GM19395 (cell line): ENCODE results near the gene MVB12B.
"Not testable (repeated sequence)": the region's sequence is repeated elsewhere in the genome, so short reads cannot be mapped to it uniquely, and the experiment has no call there.

ENCODE experiments used
- ATAC-seq: cut with Tn5 transposase; IDR thresholded peaks from one replicate; pipeline ENCODE4 v1.9.1; 2021; ENCODE audit warnings: mild to moderate bottlenecking, moderate library complexity; ENCODE audit not compliant: unreplicated experiment

The MVB12B gene

DNA sequence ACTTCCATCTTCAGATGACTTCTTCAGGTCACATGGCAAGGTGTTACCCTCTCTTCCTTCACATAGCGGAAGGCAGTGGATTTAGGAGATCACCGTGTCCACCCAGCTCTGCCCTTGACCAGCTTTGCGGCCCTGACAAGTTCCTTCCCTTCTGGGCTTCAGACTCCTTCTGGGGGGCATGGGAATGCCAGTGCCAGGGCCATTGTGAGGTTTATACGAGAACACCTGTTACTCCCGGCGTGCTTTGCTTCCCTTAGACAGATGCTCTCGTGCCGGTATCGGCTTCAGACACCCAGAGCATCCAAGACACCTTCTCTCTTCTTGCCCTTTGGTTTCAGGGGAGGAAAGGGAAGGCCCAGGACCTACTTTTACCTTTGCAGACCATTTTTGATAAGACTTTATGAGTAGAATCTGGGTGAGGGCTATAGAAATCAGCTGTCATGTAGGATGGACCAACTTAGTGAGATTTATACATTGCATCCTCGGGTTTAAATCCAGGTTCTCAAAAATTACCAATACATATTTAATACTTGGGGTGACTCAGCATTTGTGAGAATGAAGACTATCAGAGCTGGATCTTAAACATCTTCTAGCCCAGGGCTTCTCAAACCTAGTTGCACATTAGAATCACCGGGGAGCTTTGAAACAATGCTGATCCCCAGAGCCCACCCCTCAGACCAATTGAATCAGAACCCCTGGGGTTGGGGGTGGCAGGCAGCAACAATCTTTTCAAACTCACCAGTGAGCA is 138.2 kb downstream of the MVB12B start:
- ATAC-seq, result no peak

- no peak for ATAC-seq
Measured at GRCh38 chr9:126465977-126466376, 139.3 kb downstream of the MVB12B start.

DNA sequence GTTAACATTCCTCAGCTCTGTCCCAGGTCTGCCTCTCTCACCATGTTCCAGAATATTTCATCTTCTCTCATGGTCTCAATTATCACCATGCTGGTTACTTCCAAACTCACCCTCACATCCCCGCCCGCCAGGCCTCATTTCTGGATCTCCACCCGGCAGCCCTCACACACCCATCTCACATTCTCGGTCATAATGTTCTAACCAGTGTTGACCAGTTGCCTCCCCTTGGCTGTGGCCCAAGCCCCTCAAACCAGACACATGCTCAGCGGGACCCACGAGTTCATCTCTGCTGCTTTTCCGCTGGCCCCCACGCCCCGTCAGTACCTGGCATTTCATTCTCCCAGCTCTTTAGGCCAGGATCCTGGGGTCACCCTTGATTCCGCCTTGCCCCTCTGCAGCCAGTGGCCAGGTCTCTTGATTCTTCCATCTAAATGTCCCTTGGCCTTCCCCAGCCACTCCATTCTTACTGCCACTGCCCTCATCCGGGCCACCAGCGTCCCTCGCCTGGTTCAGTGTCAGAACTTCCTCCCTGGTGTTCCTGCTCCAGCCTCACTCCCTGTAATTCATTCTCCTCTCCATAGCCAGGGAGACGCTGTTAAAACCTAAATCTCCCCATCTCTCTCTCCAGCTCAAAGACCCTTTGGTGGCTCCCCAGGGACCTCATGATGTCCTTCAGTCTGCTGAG is 141.7 kb downstream of the MVB12B start:
- ATAC-seq, result no peak

- peak; percentile 62 for ATAC-seq
Measured at GRCh38 chr9:126470241-126470993, 143.8 kb downstream of the MVB12B start.

- peak; percentile 84 for ATAC-seq
Measured at GRCh38 chr9:126471084-126471624, 144.5 kb downstream of the MVB12B start.

- ATAC-seq, result no peak
Measured at GRCh38 chr9:126472198-126472947, 145.7 kb downstream of the MVB12B start.

- no peak for ATAC-seq
Measured at GRCh38 chr9:126472948-126473298, 146.3 kb downstream of the MVB12B start.

GRCh38 chr9:126474206-126474765 is 147.7 kb downstream of the MVB12B start:
- ATAC-seq, result no peak

- ATAC-seq, result no peak
Measured at GRCh38 chr9:126474786-126475485, 148.3 kb downstream of the MVB12B start.

GRCh38 chr9:126475933-126476555 is 149.4 kb downstream of the MVB12B start:
- ATAC-seq, result no peak

- not testable (repeated sequence) for ATAC-seq
Measured at GRCh38 chr9:126477432-126477831, 150.8 kb downstream of the MVB12B start.

- no peak for ATAC-seq
Measured at GRCh38 chr9:126478216-126478981, 151.8 kb downstream of the MVB12B start.

DNA sequence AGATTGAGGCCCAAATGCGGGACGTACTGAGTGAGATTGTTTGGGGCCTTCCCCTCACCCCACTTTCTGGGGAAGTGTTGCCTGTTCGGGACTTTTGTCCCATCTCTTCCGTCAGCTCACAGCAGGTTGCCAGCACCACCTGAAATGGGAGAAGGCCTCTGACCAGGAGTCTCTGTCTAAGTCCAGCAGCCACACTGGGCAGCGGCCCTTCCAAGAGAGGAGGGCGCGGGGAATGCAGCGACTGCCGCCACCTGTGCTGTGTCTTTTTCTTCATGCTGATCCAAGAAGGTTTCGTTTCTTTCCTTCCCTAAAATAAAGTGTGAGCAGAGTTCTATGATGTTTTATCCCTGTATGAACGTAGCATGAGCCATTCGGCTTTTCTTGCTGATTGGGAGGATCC is 152.9 kb downstream of the MVB12B start:
- no peak for ATAC-seq

- ATAC-seq, result no peak
Measured at GRCh38 chr9:126480813-126481212, 154.2 kb downstream of the MVB12B start.

- ATAC-seq, result no peak
Measured at GRCh38 chr9:126481862-126482261, 155.2 kb downstream of the MVB12B start.

GRCh38 chr9:126482361-126483044 is 155.9 kb downstream of the MVB12B start:
- no peak for ATAC-seq

GRCh38 chr9:126483468-126484073 is 156.9 kb downstream of the MVB12B start:
- no peak for ATAC-seq

- no peak for ATAC-seq
Measured at GRCh38 chr9:126485662-126486061, 159.0 kb downstream of the MVB12B start.
